ENCODE data around the gene PRKN. TPM values are rescaled to one million over a fixed set of nuclear protein-coding genes. Genes with fewer than 3 reads are reported as not detected.

PRKN gene
- total and polyA plus RNA-seq, 10 donors = 0.23 to 14.1 (median 7.0) TPM

GRCh38 chr6:161947371-161947770 is 780.2 kb downstream of the PRKN start:
- intact Hi-C loops (cut with DNase I; ENCODE audit: low total_unique reads) = no loop called here
- DNase-seq = no peak
- Histone ChIP-seq H3K27ac (no peak overlapping the region), H3K9me3 (no peaks in the 10 kb centered on the region), H3K36me3 (no peaks in the 10 kb centered on the region), H3K27me3 (replicated peaks in 1 of 7) (no peaks in the 10 kb centered on the region), H3K4me3 (no peak overlapping the region), H3K4me1 (no peaks in the 10 kb centered on the region)
- TF ChIP-seq CTCF (IDR thresholded peaks at IDR 0.05 in 8 of 11, conservative IDR thresholded peaks at IDR 0.05 in 3 of 11) = no peak
- no peak for TF ChIP-seq POLR2AphosphoS5 (IDR thresholded peaks at IDR 0.05)
- TF ChIP-seq POLR2A (IDR thresholded peaks at IDR 0.05) = no peak
- 78 to 90% (median 86%) methylated on average over 4 of the region's 4 CpGs for WGBS, 5 donors

GRCh38 chr6:161946461-161946860 is 781.1 kb downstream of the PRKN start:
- intact Hi-C loops (cut with DNase I; ENCODE audit: low total_unique reads) = no loop called here
- H3K9me3 ChIP-seq = no peaks in the 10 kb centered on the region
- TF ChIP-seq CTCF (IDR thresholded peaks at IDR 0.05 in 8 of 11, conservative IDR thresholded peaks at IDR 0.05 in 3 of 11) (no peak), POLR2AphosphoS5 (IDR thresholded peaks at IDR 0.05) (no peak), POLR2A (IDR thresholded peaks at IDR 0.05) (no peak)
- no peaks in the 10 kb centered on the region for H3K36me3 ChIP-seq
- no peaks in the 10 kb centered on the region for H3K27me3 ChIP-seq (replicated peaks in 1 of 7)
- DNase-seq = no peak
- no peaks in the 10 kb centered on the region for H3K4me1 ChIP-seq
- H3K27ac ChIP-seq = no peak overlapping the region
- WGBS, 5 donors = 83 to 93% (median 91%) methylated on average over 3 of the region's 3 CpGs
- no peak overlapping the region for H3K4me3 ChIP-seq

- Histone ChIP-seq H3K9me3 (no peaks in the 10 kb centered on the region), H3K27me3 (replicated peaks in 1 of 7) (no peaks in the 10 kb centered on the region), H3K27ac (no peak overlapping the region), H3K36me3 (no peaks in the 10 kb centered on the region), H3K4me1 (no peaks in the 10 kb centered on the region), H3K4me3 (no peak overlapping the region)
- no peak for TF ChIP-seq CTCF (IDR thresholded peaks at IDR 0.05 in 8 of 11, conservative IDR thresholded peaks at IDR 0.05 in 3 of 11)
- no peak for TF ChIP-seq POLR2AphosphoS5 (IDR thresholded peaks at IDR 0.05)
- TF ChIP-seq POLR2A (IDR thresholded peaks at IDR 0.05) = no peak
- DNase-seq = no peak
- intact Hi-C loops (cut with DNase I; ENCODE audit: low total_unique reads) = no loop called here
Measured at GRCh38 chr6:161943561-161943960, 784.0 kb downstream of the PRKN start.

DNA sequence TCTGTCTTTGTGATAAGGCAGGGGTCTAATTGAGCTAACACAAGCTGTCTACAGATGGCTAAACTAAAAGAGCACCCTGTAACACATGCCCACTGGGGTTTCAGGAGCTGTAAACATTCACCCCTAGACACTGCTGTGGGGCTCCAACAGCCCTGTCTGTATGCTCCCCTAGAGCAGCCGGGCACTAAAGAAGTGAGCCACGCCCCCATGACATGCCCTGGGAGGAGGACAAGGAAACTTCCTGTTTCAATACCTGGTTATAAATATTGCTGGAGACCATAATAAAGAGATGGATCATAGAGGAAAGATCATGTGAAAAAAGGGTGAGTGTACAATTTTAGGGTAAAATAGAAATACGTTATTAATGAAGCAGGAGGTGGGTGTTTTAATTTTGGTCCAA is 786.0 kb downstream of the PRKN start:
- Histone ChIP-seq H3K4me3 (no peak overlapping the region), H3K4me1 (no peaks in the 10 kb centered on the region), H3K27ac (no peak overlapping the region), H3K27me3 (replicated peaks in 1 of 7) (no peaks in the 10 kb centered on the region), H3K9me3 (peaks cover 0 to 5% (median under 1%) of the 10 kb centered on the region in 8 donors), H3K36me3 (no peaks in the 10 kb centered on the region)
- no peak for DNase-seq
- TF ChIP-seq CTCF (IDR thresholded peaks at IDR 0.05 in 8 of 11, conservative IDR thresholded peaks at IDR 0.05 in 3 of 11) = no peak
- no peak for TF ChIP-seq POLR2A (IDR thresholded peaks at IDR 0.05)
- TF ChIP-seq POLR2AphosphoS5 (IDR thresholded peaks at IDR 0.05) = no peak
- WGBS, 5 donors = 87 to 94% (median 90%) methylated on average over 3 of the region's 3 CpGs
- intact Hi-C loops (cut with DNase I; ENCODE audit: low total_unique reads) = no loop called here
